Dermis microvascular lymphatic vessel endothelial cell (primary cell): Measurements from ENCODE around the gene FCN1. TPM values are rescaled to one million over a fixed set of nuclear protein-coding genes. Genes with fewer than 3 reads are reported as not detected.

Experiments used
- total RNA-seq: library from RNA; depleted of rRNA; stranded (reverse); fragments of >200 nt; gene quantifications from 2 replicates; pipeline ENCODE4 v1.2.1, GENCODE V29; 2014

FCN1 gene
- total RNA-seq, 1 donor from 2014 or later, result not detected

Other genes with a start within 250 kb of the FCN1 start
- gene FCN2, start 37.1 kb downstream of the FCN1 start, total RNA-seq, result not detected in 2 replicates
- gene OLFM1, start 169.8 kb upstream of the FCN1 start, total RNA-seq, result 16.2 and 30.0 TPM in 2 replicates